ENCODE measurements around the gene TAOK2. TPM values are rescaled to one million over a fixed set of nuclear protein-coding genes. Genes with fewer than 3 reads are reported as not detected.

TAOK2 gene
- total RNA-seq, 4 donors from 2014 or later, result 38.4 to 62.1 (median 46.5) TPM

GRCh38 chr16:30007378-30007895, 33.8 kb downstream of the TAOK2 start:
- Histone ChIP-seq H3K36me3 (peaks cover 0 to 17% of the 10 kb centered on the region in 2 donors), H3K4me1 (peaks cover 7 to 36% (median 18%) of the 10 kb centered on the region in 3 donors), H3K9me3 (no peaks in the 10 kb centered on the region), H3K27ac (no peak overlapping the region), H3K27me3 (peaks cover 50% of the 10 kb centered on the region), H3K4me3 (no peak overlapping the region)
- no CpG with 5 or more reads among the region's 11 CpGs for WGBS, 2 donors (ENCODE audit: low coverage in 1 of 2)
- ATAC-seq, result no peak
- TF ChIP-seq POLR2AphosphoS5 (IDR thresholded peaks at IDR 0.05), result no peak
- TF ChIP-seq POLR2A (IDR thresholded peaks at IDR 0.05), result no peak
- TF ChIP-seq EP300 (IDR thresholded peaks at IDR 0.05), result no peak
- TF ChIP-seq, protein P1, sequence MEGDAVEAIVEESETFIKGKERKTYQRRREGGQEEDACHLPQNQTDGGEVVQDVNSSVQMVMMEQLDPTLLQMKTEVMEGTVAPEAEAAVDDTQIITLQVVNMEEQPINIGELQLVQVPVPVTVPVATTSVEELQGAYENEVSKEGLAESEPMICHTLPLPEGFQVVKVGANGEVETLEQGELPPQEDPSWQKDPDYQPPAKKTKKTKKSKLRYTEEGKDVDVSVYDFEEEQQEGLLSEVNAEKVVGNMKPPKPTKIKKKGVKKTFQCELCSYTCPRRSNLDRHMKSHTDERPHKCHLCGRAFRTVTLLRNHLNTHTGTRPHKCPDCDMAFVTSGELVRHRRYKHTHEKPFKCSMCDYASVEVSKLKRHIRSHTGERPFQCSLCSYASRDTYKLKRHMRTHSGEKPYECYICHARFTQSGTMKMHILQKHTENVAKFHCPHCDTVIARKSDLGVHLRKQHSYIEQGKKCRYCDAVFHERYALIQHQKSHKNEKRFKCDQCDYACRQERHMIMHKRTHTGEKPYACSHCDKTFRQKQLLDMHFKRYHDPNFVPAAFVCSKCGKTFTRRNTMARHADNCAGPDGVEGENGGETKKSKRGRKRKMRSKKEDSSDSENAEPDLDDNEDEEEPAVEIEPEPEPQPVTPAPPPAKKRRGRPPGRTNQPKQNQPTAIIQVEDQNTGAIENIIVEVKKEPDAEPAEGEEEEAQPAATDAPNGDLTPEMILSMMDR (IDR thresholded peaks at IDR 0.05), result no peak

DNA sequence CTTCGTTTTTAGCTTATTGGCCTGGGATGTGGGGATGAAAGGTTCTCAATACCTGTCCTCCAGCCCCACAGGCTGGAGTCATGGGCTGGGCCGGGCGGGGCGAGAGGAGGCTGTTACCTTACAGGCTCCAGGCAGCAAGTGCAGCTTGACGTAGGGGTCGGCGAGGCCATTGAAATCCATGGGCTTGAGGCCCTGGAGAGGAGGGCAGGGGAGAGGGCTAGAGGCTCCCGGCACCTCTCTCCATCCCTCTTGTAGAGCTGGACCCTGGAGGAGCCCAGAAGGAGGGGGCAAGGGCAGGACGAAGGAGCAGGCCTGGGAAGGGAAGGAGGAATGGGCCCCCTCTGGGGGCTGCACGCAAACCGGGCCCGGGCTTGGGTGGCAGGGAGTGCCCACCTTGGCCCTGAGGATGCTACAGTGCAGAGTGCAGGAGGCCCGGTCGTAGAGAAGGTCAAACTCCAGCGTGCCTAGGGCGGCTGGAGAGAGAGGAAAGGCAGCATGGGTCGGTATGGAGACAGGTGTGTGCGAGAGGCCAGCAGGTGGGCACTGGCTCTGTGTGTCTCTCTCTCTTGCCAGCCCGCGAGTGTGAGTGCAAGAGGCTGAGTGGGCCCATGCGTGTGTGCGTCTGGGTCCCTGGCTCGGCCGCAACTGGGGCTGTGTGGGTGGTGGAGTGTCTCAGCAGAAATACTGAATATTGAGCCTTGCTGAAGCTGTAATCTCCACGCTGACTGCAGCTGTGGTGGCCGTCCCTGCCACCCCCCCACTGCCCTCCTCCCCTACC, 35.6 kb downstream of the TAOK2 start:
- 58 to 61% methylated on average over 6 of the region's 26 CpGs for whole genome bisulfite sequencing, 2 donors (ENCODE audit: low coverage in 1 of 2)
- Histone ChIP-seq H3K9me3 (no peaks in the 10 kb centered on the region), H3K27me3 (peaks cover 54% of the 10 kb centered on the region), H3K4me1 (peaks cover 7 to 36% (median 18%) of the 10 kb centered on the region in 3 donors), H3K27ac (no peak overlapping the region), H3K36me3 (no peaks in the 10 kb centered on the region), H3K4me3 (no peak overlapping the region)
- TF ChIP-seq, protein P1 (IDR thresholded peaks at IDR 0.05), result no peak
- TF ChIP-seq EP300 (IDR thresholded peaks at IDR 0.05) (no peak), POLR2AphosphoS5 (IDR thresholded peaks at IDR 0.05) (no peak), POLR2A (IDR thresholded peaks at IDR 0.05) (no peak)
- ATAC-seq, result no peak

DNA sequence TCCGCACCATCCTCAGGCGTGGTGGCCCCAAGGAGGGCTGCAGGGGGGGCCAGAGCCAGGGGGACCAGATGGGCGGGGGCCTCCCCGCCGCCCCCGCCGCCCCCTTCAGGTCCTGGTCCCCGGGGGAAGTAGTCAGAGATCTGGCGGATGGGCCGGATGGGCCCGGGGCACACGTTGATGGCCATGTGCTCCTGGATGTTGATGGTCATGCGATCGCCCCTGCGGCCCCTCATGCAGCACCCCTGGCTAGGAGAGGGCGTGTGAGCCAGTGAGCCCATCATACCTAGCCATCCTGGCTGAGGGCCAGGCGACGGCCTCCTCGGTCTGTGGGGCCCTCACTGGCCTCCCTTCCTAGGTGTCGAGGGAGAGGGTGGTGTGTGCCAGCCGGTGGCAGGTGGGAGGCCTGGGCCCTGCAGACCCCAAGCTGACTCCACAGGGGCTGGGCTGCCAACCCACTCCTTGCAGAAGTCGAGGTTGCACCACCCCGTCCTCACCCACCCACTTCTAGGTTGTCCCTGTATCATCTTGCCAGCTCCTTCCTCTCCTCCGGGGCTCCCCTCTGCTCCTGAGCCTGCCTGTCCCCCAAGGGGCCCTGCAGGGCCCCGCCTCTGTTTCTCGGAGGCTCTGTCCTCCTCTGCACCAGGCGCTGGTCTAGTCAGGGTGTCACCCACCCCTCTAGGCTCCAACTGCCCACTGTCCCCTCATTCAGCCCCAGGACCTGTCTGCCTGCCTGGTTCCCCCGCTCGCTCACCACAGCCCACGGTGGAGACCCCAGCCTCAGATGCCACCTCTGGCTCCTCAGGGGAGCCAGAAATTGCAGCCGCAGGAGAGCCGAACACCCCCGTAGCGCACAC, 36.5 kb downstream of the TAOK2 start:
- no peak for TF ChIP-seq POLR2AphosphoS5 (IDR thresholded peaks at IDR 0.05)
- no peak for TF ChIP-seq EP300 (IDR thresholded peaks at IDR 0.05)
- TF ChIP-seq, protein P1 (IDR thresholded peaks at IDR 0.05), result no peak
- no peak for TF ChIP-seq POLR2A (IDR thresholded peaks at IDR 0.05)
- H3K36me3 ChIP-seq, result no peaks in the 10 kb centered on the region
- H3K9me3 ChIP-seq, result no peaks in the 10 kb centered on the region
- H3K27me3 ChIP-seq, result peaks cover 54% of the 10 kb centered on the region
- no peak for ATAC-seq
- no peak overlapping the region for H3K27ac ChIP-seq
- H3K4me1 ChIP-seq, result peaks cover 7 to 31% (median 17%) of the 10 kb centered on the region in 3 donors
- WGBS, 2 donors (ENCODE audit: low coverage in 1 of 2), result 8 to 16% methylated on average over 6 to 8 of the region's 34 CpGs
- peak overlapping the region in 1 of 2 donors; percentile 42 for H3K4me3 ChIP-seq

DNA sequence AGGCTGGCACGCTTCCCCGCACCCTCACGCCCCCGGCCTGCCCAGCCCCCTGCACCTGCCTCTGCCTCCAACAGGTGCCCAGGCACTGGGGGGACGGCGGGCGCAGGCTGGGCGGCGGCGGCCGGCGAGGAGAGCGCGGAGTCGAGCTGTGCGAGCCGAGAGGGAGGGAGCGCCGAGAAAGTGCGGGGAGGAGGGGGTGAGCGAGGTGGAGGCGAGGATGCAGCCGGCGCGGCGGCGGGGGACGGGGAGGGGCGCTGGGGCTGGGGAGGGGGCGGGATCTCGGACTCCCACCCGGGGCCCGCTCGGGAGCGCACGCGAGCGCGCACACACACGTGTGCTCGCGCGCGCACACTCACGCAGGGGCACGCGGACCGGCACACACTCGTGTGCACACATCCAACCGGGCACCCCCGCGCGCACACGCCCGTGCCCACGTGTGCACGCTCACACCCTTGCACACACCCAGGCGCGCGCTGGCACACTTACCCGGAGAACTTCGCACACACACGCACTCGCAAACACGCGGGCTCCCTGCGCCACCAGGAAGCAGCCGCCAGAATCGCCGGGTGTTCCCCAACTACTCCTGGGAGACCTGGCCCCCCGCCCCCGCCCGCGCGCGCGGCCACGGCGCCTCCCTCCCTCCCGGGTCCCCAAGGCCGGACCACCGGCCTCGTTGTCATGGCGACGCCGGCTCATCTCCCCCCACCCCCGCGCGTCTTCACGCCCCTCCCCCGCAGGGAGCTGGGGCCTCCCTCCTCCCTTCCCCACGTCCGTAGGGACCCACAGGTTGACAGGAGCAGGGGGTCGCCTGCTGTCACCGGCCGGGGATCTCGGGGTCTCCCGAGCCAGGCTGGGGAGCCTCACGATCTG, 37.4 kb downstream of the TAOK2 start, which contains the start of gene DOC2A:
Gene DOC2A (minus strand): TSS at position 184 of the 870 bp plus-strand sequence. CDS start 805 bp downstream, outside the sequence.
- Histone ChIP-seq H3K27me3 (peaks cover 54% of the 10 kb centered on the region), H3K36me3 (no peaks in the 10 kb centered on the region), H3K9me3 (no peaks in the 10 kb centered on the region), H3K4me3 (peak within 1 kb of the TSS in 1 of 2 donors; percentile 42), H3K4me1 (peaks cover 7 to 23% (median 12%) of the 10 kb centered on the region in 3 donors), H3K27ac (no peak within 1 kb of the TSS)
- TF ChIP-seq, protein P1 (IDR thresholded peaks at IDR 0.05), result no peak
- no peak for TF ChIP-seq POLR2AphosphoS5 (IDR thresholded peaks at IDR 0.05)
- TF ChIP-seq EP300 (IDR thresholded peaks at IDR 0.05), result no peak
- no peak for TF ChIP-seq POLR2A (IDR thresholded peaks at IDR 0.05)
- ATAC-seq, result peak; percentile 34
- WGBS, 2 donors (ENCODE audit: low coverage in 1 of 2), result no CpG with 5 or more reads among the region's 99 CpGs

All from gastroesophageal sphincter (tissue), 4 donors.